ENCODE measurements around the gene DUSP8. TPM values are rescaled to one million over a fixed set of nuclear protein-coding genes. Genes with fewer than 3 reads are reported as not detected.

Gene DUSP8
- total RNA-seq, 1 experiment from 2014 or later: 4.4 TPM

DNA sequence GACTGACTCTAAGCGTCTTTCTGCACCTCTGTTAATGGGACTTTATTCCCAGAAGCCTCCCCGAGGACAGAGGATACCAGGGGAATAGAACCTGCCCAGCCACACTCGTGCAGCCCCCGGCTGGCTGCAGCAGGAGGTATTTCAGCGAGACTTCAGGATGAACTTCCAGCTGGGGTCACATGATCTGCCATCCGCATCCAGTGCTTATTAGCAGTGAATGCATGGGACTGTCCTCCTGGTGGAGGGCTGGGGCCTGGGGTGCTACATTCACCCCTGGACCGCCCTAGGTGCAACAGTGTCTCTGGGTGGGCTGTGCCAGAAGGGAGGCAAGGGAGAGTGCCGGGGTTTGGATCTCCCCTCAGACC is 1.6 kb downstream of the DUSP8 start:
- Histone ChIP-seq H3K27me3 (ENCODE audit: insufficient read depth, low read length) (peaks cover 19% of the 10 kb centered on the region), H4K8ac (replicated peaks; ENCODE audit: insufficient read length, low read depth, low read length) (no peak overlapping the region), H2BK20ac (ENCODE audit: low read depth, low read length, poor library complexity, severe bottlenecking) (no peak overlapping the region), H4K20me1 (ENCODE audit: control insufficient read depth, insufficient read depth, insufficient read length) (no peaks in the 10 kb centered on the region), H2AK5ac (ENCODE audit: insufficient read length, low read length) (no peak overlapping the region), H3K27ac (ENCODE audit: insufficient read length, low read depth, low read length) (no peak overlapping the region), H3K4ac (ENCODE audit: low read depth, low read length) (no peak overlapping the region), H2BK5ac (ENCODE audit: insufficient read length, low read length) (no peak overlapping the region), H3T11ph (ENCODE audit: low read length) (no peak overlapping the region), H2AFZ (ENCODE audit: low read length) (no peak overlapping the region), H3K23me2 (ENCODE audit: insufficient read length, low read depth, low read length, poor library complexity, severe bottlenecking) (peaks cover 22% of the 10 kb centered on the region), H3K18ac (ENCODE audit: insufficient read length, low read depth, low read length) (no peak overlapping the region), H3K14ac (ENCODE audit: insufficient read depth, low read length) (no peak overlapping the region), H3K79me2 (ENCODE audit: insufficient read depth, low read length) (no peaks in the 10 kb centered on the region), H3K4me1 (ENCODE audit: insufficient read depth, low read length) (no peaks in the 10 kb centered on the region), H2BK120ac (ENCODE audit: low read depth, low read length, poor library complexity, severe bottlenecking) (no peak overlapping the region), H2BK15ac (ENCODE audit: low read depth, low read length) (no peak overlapping the region), H2BK12ac (ENCODE audit: insufficient read length, low read depth, low read length) (no peak overlapping the region), H3K56ac (ENCODE audit: insufficient read length, low read depth, low read length) (no peak overlapping the region), H4K91ac (ENCODE audit: insufficient read length, low read depth, low read length) (no peak overlapping the region), H3K79me1 (ENCODE audit: insufficient read depth, low read depth, low read length, poor library complexity, severe bottlenecking) (no peaks in the 10 kb centered on the region), H3K23ac (ENCODE audit: insufficient read length, low read depth, low read length) (no peak overlapping the region), H3K4me2 (ENCODE audit: insufficient read depth, insufficient read length, low read length) (no peak overlapping the region), H4K5ac (ENCODE audit: insufficient read length, low read depth, low read length) (no peak overlapping the region), H3K9ac (ENCODE audit: extremely low read depth, insufficient read length, low read length) (no peak overlapping the region), H3K9me3 (ENCODE audit: control insufficient read depth, low read depth, low read length) (no peaks in the 10 kb centered on the region)
- no peak for DNase-seq
- Mint-ChIP-seq H3K4me1 (peaks cover 25 to 46% of the 10 kb centered on the region in 2 experiments), H3K27me3 (ENCODE audit: low read depth) (peaks cover 58% of the 10 kb centered on the region), H3K4me3 (peak overlapping the region; percentile 44 to 63; a peak in 3 of 5 replicates), H3K27ac (no peak overlapping the region), H3K36me3 (ENCODE audit: insufficient read depth in 1 of 3, low read depth in 3 of 3) (no peaks in the 10 kb centered on the region), H3K9me3 (no peaks in the 10 kb centered on the region)
- WGBS (ENCODE audit: extremely low coverage, insufficient read length, low lambda C conversion rate): no CpG with 5 or more reads among the region's 8 CpGs
- TF ChIP-seq, protein P1, sequence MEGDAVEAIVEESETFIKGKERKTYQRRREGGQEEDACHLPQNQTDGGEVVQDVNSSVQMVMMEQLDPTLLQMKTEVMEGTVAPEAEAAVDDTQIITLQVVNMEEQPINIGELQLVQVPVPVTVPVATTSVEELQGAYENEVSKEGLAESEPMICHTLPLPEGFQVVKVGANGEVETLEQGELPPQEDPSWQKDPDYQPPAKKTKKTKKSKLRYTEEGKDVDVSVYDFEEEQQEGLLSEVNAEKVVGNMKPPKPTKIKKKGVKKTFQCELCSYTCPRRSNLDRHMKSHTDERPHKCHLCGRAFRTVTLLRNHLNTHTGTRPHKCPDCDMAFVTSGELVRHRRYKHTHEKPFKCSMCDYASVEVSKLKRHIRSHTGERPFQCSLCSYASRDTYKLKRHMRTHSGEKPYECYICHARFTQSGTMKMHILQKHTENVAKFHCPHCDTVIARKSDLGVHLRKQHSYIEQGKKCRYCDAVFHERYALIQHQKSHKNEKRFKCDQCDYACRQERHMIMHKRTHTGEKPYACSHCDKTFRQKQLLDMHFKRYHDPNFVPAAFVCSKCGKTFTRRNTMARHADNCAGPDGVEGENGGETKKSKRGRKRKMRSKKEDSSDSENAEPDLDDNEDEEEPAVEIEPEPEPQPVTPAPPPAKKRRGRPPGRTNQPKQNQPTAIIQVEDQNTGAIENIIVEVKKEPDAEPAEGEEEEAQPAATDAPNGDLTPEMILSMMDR (conservative IDR thresholded peaks at IDR 0.05): no peak
